Caco-2 (cell line): ENCODE measurements around the gene KHNYN. TPM values are rescaled to one million over a fixed set of nuclear protein-coding genes. Genes with fewer than 3 reads are reported as not detected.

ENCODE experiments used
- BruUV-seq: library from RNA; stranded (reverse); fragments of 400-500 nt; replicated peaks from 2 replicates; lab custom pipeline; 2021; lab: Mats Ljungman, UMichigan
- CTCF ChIA-PET: fragments of 300-600 bp; sonication (Branson Sonifier 250); formaldehyde crosslinking; loops from one replicate; lab custom pipeline; 2022; ENCODE audit warnings: antibody characterized with exemption; lab: Charles Lee
- POLR2A ChIA-PET: fragments of 300-600 bp; sonication (Branson Sonifier 250); formaldehyde crosslinking; loops from one replicate; lab custom pipeline; 2022; ENCODE audit warnings: antibody characterized with exemption; lab: Charles Lee
- DNase-seq, 2 experiments: peaks; one replicate each; pipeline versions ENCODE4 v3.0.0 to v3.0.0-alpha.2; 2020 to 2022
- H3K27me3 ChIP-seq: replicated peaks from 2 replicates; pipeline ENCODE4 v1.6.0; 2011; ENCODE audit warnings: low read length; ENCODE audit not compliant: control insufficient read depth, insufficient read depth
- H3K36me3 ChIP-seq: 2 replicates; pipeline ENCODE4 v1.5.1; 2011; ENCODE audit warnings: low read length; ENCODE audit not compliant: control insufficient read depth, insufficient read depth
- H3K4me1 ChIP-seq: fragments of 250-450 bp; sonication (Bioruptor Pico); 2 replicates; pipeline ENCODE4 v1.5.1; 2020; ENCODE audit warnings: mild to moderate bottlenecking
- H3K4me3 ChIP-seq: 2 replicates; pipeline ENCODE4 v1.5.1; 2011; ENCODE audit warnings: low read depth, mild to moderate bottlenecking, control low read depth, low read length
- H3K9me3 ChIP-seq: fragments of 250-450 bp; sonication (Bioruptor Pico); 2 replicates; pipeline ENCODE4 v1.5.1; 2020; ENCODE audit warnings: mild to moderate bottlenecking, moderate library complexity
- H3K27ac Mint-ChIP-seq: one replicate; pipeline ENCODE4 v1.8.0; 2022; ENCODE audit warnings: mixed read lengths; ENCODE audit not compliant: unreplicated experiment
- H3K27me3 Mint-ChIP-seq: one replicate; pipeline ENCODE4 v1.8.0; 2022; ENCODE audit warnings: mixed read lengths; ENCODE audit not compliant: insufficient read depth, unreplicated experiment
- H3K36me3 Mint-ChIP-seq: one replicate; pipeline ENCODE4 v1.8.0; 2022; ENCODE audit warnings: mild to moderate bottlenecking, mixed read lengths; ENCODE audit not compliant: insufficient read depth, unreplicated experiment
- H3K4me1 Mint-ChIP-seq: one replicate; pipeline ENCODE4 v1.8.0; 2022; ENCODE audit warnings: low read depth, mixed read lengths; ENCODE audit not compliant: unreplicated experiment
- H3K4me3 Mint-ChIP-seq: one replicate; pipeline ENCODE4 v1.8.0; 2022; ENCODE audit warnings: mild to moderate bottlenecking, moderate library complexity, mixed read lengths; ENCODE audit not compliant: unreplicated experiment
- H3K9me3 Mint-ChIP-seq: one replicate; pipeline ENCODE4 v1.8.0; 2022; ENCODE audit warnings: mixed read lengths; ENCODE audit not compliant: unreplicated experiment
- CTCF ChIP-seq, 2 experiments: fragments of 200-600 bp in 1 of 2; IDR thresholded peaks; 1 replicate in 1 of 2; 2 replicates in 1 of 2; pipeline versions ENCODE4 v1.5.1 to v1.8.0; 2011 to 2022; ENCODE audit warnings: antibody characterized with exemption in 1 of 2, control low read depth in 1 of 2, inconsistent platforms in 1 of 2, low read depth in 1 of 2, low read length in 1 of 2, mild to moderate bottlenecking in 1 of 2, moderate library complexity in 1 of 2; ENCODE audit not compliant: insufficient read depth in 1 of 2, severe bottlenecking in 1 of 2, unreplicated experiment in 1 of 2
- intact Hi-C: fragments of 100-400 bp; cut with micrococcal nuclease; formaldehyde crosslinking; loops from one replicate; pipeline ENCODE4 v1.10.0; 2022; ENCODE audit not compliant: unreplicated experiment
- total RNA-seq: library from RNA; stranded (reverse); gene quantifications from 2 replicates; pipeline ENCODE4 v1.2.3, GENCODE V29; 2022

KHNYN gene
- total RNA-seq, 1 experiment from 2014 or later, result 50.5 TPM

DNA sequence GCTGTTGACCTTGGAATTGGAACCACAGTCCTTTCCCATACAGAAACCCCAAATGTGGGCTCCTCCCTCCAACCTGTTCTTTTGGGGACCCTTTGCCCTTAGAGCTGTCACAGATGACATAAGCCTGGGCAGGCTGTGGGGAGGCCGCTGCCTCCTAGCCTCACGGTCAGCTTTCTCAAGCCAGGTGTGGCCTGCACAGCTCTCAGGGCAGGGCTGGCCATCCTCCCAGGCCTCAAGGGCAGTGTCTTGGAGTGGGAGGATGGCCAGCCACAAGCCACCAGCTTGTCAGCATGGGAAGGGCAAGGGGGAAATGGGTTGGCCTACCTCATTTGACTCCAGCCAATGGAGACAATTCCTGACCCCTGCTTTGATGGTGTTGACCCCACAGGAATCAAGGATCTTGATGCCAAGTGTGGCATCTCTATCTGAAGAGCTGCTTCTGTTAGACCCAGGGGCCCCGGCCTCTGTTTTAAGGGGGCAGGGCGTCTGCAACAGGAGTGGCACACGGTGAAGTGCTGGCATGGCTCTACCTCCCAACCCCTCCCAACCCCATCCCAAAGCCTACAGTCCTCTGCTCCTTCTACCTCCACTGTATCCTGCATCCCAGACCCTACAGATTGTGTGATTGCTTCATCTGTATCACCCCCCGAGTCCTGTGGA lies 11.8 kb upstream of the KHNYN start:
- Histone ChIP-seq H3K27me3 (no peaks in the 10 kb centered on the region), H3K4me1 (peaks cover 5% of the 10 kb centered on the region; the same call in 1 of the 2 replicates), H3K4me3 (no peak overlapping the region), H3K9me3 (no peaks in the 10 kb centered on the region), H3K36me3 (no peaks in the 10 kb centered on the region)
- Mint-ChIP-seq H3K27me3 (no peaks in the 10 kb centered on the region), H3K27ac (no peak overlapping the region), H3K36me3 (no peaks in the 10 kb centered on the region), H3K9me3 (no peaks in the 10 kb centered on the region), H3K4me3 (no peak overlapping the region), H3K4me1 (no peaks in the 10 kb centered on the region)
- POLR2A ChIA-PET, result no interaction called here
- intact Hi-C loops, result no loop called here
- DNase-seq, result no peak
- TF ChIP-seq CTCF (IDR thresholded peaks at IDR 0.05; ENCODE audit: insufficient read depth in 1 of 2, low read depth in 1 of 2, low read length in 1 of 2, severe bottlenecking in 1 of 2, unreplicated experiment in 1 of 2), result no peak
- CTCF ChIA-PET, result interaction anchor here (2.1 kb wide), 1 partner anchor 13 kb away, joined by 7 read pairs; no protein-coding TSS in a partner anchor
- no TSS peak for BruUV-seq

DNA sequence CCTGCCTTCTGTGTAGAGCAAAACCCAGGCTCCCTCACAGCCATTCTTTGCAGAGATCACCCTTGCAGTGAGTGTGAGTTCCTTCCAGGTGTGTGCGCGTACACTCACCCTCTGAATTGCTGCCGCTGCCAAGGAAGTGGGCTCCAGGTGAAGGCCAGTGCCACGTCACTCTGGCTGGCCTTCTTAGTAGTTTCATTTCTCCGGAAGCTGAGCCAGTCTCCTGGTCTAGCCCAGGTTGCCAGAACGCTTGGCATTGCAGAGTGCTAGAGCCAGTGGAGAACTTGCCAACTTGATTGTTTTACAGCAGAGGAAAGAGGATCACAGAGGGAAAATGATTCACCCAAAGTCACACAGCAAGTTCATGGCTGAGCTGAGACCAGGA lies 11.3 kb upstream of the KHNYN start:
- no peak for TF ChIP-seq CTCF (IDR thresholded peaks at IDR 0.05; ENCODE audit: insufficient read depth in 1 of 2, low read depth in 1 of 2, low read length in 1 of 2, severe bottlenecking in 1 of 2, unreplicated experiment in 1 of 2)
- H3K9me3 Mint-ChIP-seq, result no peaks in the 10 kb centered on the region
- intact Hi-C loops, result no loop called here
- Histone ChIP-seq H3K27me3 (no peaks in the 10 kb centered on the region), H3K4me3 (no peak overlapping the region), H3K4me1 (peaks cover 8% of the 10 kb centered on the region; the same call in 1 of the 2 replicates), H3K36me3 (no peaks in the 10 kb centered on the region), H3K9me3 (no peaks in the 10 kb centered on the region)
- H3K27ac Mint-ChIP-seq, result no peak overlapping the region
- DNase-seq, result no peak
- H3K4me3 Mint-ChIP-seq, result no peak overlapping the region
- H3K36me3 Mint-ChIP-seq, result no peaks in the 10 kb centered on the region
- CTCF ChIA-PET, result interaction anchor here (2.1 kb wide), 1 partner anchor 13 kb away, joined by 7 read pairs; no protein-coding TSS in a partner anchor
- no TSS peak for BruUV-seq
- no peaks in the 10 kb centered on the region for H3K4me1 Mint-ChIP-seq
- H3K27me3 Mint-ChIP-seq, result no peaks in the 10 kb centered on the region
- POLR2A ChIA-PET, result no interaction called here

DNA sequence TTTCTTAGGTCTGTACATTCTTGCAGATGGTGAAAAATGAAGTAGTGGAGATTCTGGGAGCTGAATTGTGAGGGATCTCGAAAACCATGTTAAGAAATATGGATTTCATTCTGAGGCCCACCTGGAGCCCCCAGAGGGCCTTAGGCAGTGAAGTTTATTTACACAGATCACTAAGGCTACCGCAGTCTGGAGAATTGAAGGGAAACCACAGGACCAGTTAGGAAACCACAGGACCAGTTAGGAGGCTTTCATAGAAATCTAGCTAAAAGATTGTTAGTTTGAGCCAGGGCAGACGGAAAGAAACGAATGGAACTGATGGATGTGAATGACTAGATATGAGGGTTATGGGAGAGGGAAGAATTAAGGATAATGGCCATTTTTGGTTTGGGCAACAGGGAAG lies 7.5 kb upstream of the KHNYN start:
- no peaks in the 10 kb centered on the region for H3K36me3 ChIP-seq
- Mint-ChIP-seq H3K4me1 (peaks cover 15% of the 10 kb centered on the region), H3K27me3 (no peaks in the 10 kb centered on the region), H3K27ac (no peak overlapping the region), H3K36me3 (no peaks in the 10 kb centered on the region), H3K4me3 (no peak overlapping the region), H3K9me3 (no peaks in the 10 kb centered on the region)
- no peaks in the 10 kb centered on the region for H3K9me3 ChIP-seq
- ChIA-PET CTCF (interaction anchor here (1.8 kb wide), 1 partner anchor 10 kb away, joined by 7 read pairs; no protein-coding TSS in a partner anchor), POLR2A (no interaction called here)
- DNase-seq, result no peak
- no TSS peak for BruUV-seq
- H3K4me3 ChIP-seq, result no peak overlapping the region
- H3K4me1 ChIP-seq, result peaks cover 41% of the 10 kb centered on the region
- TF ChIP-seq CTCF (IDR thresholded peaks at IDR 0.05; ENCODE audit: insufficient read depth in 1 of 2, low read depth in 1 of 2, low read length in 1 of 2, severe bottlenecking in 1 of 2, unreplicated experiment in 1 of 2), result no peak
- intact Hi-C loops, result loop anchor here (5.0 kb wide), 1 partner anchor 75 kb away; no protein-coding TSS in a partner anchor
- H3K27me3 ChIP-seq, result no peaks in the 10 kb centered on the region
